NCI-H146 treated with DMSO at 0.1 percent for 48 hours (cell line): ENCODE data around the gene ALK.

Experiments used
- DNase-seq: peaks from one replicate; lab custom pipeline; 2025; ENCODE audit not compliant: unreplicated experiment; lab: John Stamatoyannopoulos, UW

Gene ALK

GRCh38 chr2:29426354-29426753 lies 495.0 kb downstream of the ALK start:
- no peak for DNase-seq

- DNase-seq, result no peak
Measured at GRCh38 chr2:29425866-29426265, 495.5 kb downstream of the ALK start.

GRCh38 chr2:29423061-29423666 lies 498.2 kb downstream of the ALK start:
- no peak for DNase-seq

GRCh38 chr2:29420999-29421782 lies 500.2 kb downstream of the ALK start:
- DNase-seq, result no peak

- no peak for DNase-seq
Measured at GRCh38 chr2:29420464-29420863, 500.9 kb downstream of the ALK start.

- DNase-seq, result no peak
Measured at GRCh38 chr2:29417630-29418029, 503.8 kb downstream of the ALK start.

GRCh38 chr2:29412197-29412925 lies 509.0 kb downstream of the ALK start:
- no peak for DNase-seq

- no peak for DNase-seq
Measured at GRCh38 chr2:29405707-29406106, 515.7 kb downstream of the ALK start.

GRCh38 chr2:29405266-29405665 lies 516.1 kb downstream of the ALK start:
- no peak for DNase-seq

GRCh38 chr2:29401994-29402393 lies 519.4 kb downstream of the ALK start:
- DNase-seq, result no peak

- DNase-seq, result no peak
Measured at GRCh38 chr2:29400930-29401653, 520.3 kb downstream of the ALK start.

GRCh38 chr2:29398384-29399237 lies 522.8 kb downstream of the ALK start:
- no peak for DNase-seq

GRCh38 chr2:29397713-29398112 lies 523.7 kb downstream of the ALK start:
- no peak for DNase-seq

GRCh38 chr2:29397039-29397438 lies 524.3 kb downstream of the ALK start:
- DNase-seq, result no peak

GRCh38 chr2:29394981-29395350 lies 526.4 kb downstream of the ALK start:
- no peak for DNase-seq

- DNase-seq, result no peak
Measured at GRCh38 chr2:29394311-29394980, 526.9 kb downstream of the ALK start.

- DNase-seq, result no peak
Measured at GRCh38 chr2:29393676-29394075, 527.7 kb downstream of the ALK start.

GRCh38 chr2:29392774-29393173 lies 528.6 kb downstream of the ALK start:
- DNase-seq, result no peak

GRCh38 chr2:29390136-29390535 lies 531.2 kb downstream of the ALK start:
- DNase-seq, result no peak

- no peak for DNase-seq
Measured at GRCh38 chr2:29389686-29390085, 531.7 kb downstream of the ALK start.
